HG02642 (cell line): ENCODE results near the gene QPCTL.
"Not testable (repeated sequence)": the region's sequence is repeated elsewhere in the genome, so short reads cannot be mapped to it uniquely, and the experiment has no call there.

ENCODE experiments used
- ATAC-seq: cut with Tn5 transposase; IDR thresholded peaks from one replicate; pipeline ENCODE4 v1.9.1; 2021; ENCODE audit warnings: mild to moderate bottlenecking; ENCODE audit not compliant: unreplicated experiment, poor library complexity

Gene QPCTL

GRCh38 chr19:45674946-45675345 lies 17.5 kb upstream of the QPCTL start:
- no peak for ATAC-seq

GRCh38 chr19:45676851-45677263 lies 15.6 kb upstream of the QPCTL start:
- ATAC-seq = peak; percentile 15

- ATAC-seq = peak; percentile 34
Observed at GRCh38 chr19:45677351-45678230, 14.9 kb upstream of the QPCTL start.

GRCh38 chr19:45681391-45682015 lies 11.0 kb upstream of the QPCTL start:
- peak; percentile 86 for ATAC-seq

GRCh38 chr19:45682117-45682516 lies 10.3 kb upstream of the QPCTL start:
- ATAC-seq = no peak

GRCh38 chr19:45682908-45683307 lies 9.6 kb upstream of the QPCTL start:
- no peak for ATAC-seq

GRCh38 chr19:45685045-45685444 lies 7.4 kb upstream of the QPCTL start:
- ATAC-seq = not testable (repeated sequence)

GRCh38 chr19:45687599-45687998 lies 4.9 kb upstream of the QPCTL start:
- no peak for ATAC-seq

- peak; percentile 56 for ATAC-seq
Observed at GRCh38 chr19:45691516-45692186, 815 bp upstream of the QPCTL start, which contains the start of gene SNRPD2. SNRPD2 (minus strand) TSS chr19:45691953; CDS start chr19:45691888, 65 bp downstream.

GRCh38 chr19:45693106-45693788 lies 781 bp downstream of the QPCTL start:
- no peak for ATAC-seq

GRCh38 chr19:45701676-45702075 lies 9.2 kb downstream of the QPCTL start:
- no peak for ATAC-seq

- no peak for ATAC-seq
Observed at GRCh38 chr19:45705115-45705514, 12.6 kb downstream of the QPCTL start.

- no peak for ATAC-seq
Observed at GRCh38 chr19:45705710-45706415, 13.4 kb downstream of the QPCTL start.

GRCh38 chr19:45710356-45711130 lies 18.1 kb downstream of the QPCTL start:
- no peak for ATAC-seq

- ATAC-seq = no peak
Observed at GRCh38 chr19:45711851-45712698, 19.6 kb downstream of the QPCTL start.

GRCh38 chr19:45712699-45713067 lies 20.2 kb downstream of the QPCTL start:
- ATAC-seq = no peak

- no peak for ATAC-seq
Observed at GRCh38 chr19:45713141-45713540, 20.7 kb downstream of the QPCTL start.

- ATAC-seq = no peak
Observed at GRCh38 chr19:45715139-45715538, 22.7 kb downstream of the QPCTL start.
